Small intestine (tissue), 16 donors: ENCODE results near the gene COL21A1. TPM values are rescaled to one million over a fixed set of nuclear protein-coding genes. Genes with fewer than 3 reads are reported as not detected.

Experiments used
- DNase-seq, 2 donors: peaks; one replicate each; pipeline versions ENCODE4 v3.0.0 to v3.0.0-alpha.2; 2013
- FAIRE-seq: peaks from 2 replicates; lab custom pipeline; 2012; peaks lifted over from hg19 to GRCh38; lab: Jason Lieb, UNC
- H3K27ac ChIP-seq, 3 donors: one replicate each; pipeline ENCODE4 v1.5.1; 2013; ENCODE audit warnings: low read length in 2 of 3, mild to moderate bottlenecking in 2 of 3, control low read depth in 1 of 3, inconsistent platforms in 1 of 3, low read depth in 1 of 3, moderate library complexity in 1 of 3
- H3K27me3 ChIP-seq, 3 donors: one replicate each; pipeline ENCODE4 v1.6.1; 2013; ENCODE audit warnings: low read length in 3 of 3, inconsistent platforms in 1 of 3; ENCODE audit not compliant: control insufficient read depth in 3 of 3, insufficient read depth in 3 of 3
- H3K36me3 ChIP-seq, 3 donors: one replicate each; pipeline ENCODE4 v1.6.1; 2013; ENCODE audit warnings: low read length in 3 of 3, inconsistent platforms in 1 of 3, low read depth in 1 of 3, mild to moderate bottlenecking in 1 of 3, moderate library complexity in 1 of 3; ENCODE audit not compliant: control insufficient read depth in 3 of 3, insufficient read depth in 2 of 3
- H3K4me1 ChIP-seq, 3 donors: one replicate each; pipeline ENCODE4 v1.6.1; 2013; ENCODE audit warnings: low read length in 2 of 3, inconsistent platforms in 1 of 3, low read depth in 1 of 3, mild to moderate bottlenecking in 1 of 3, moderate library complexity in 1 of 3; ENCODE audit not compliant: control insufficient read depth in 3 of 3, insufficient read depth in 2 of 3
- H3K4me3 ChIP-seq, 3 donors: one replicate each; pipeline ENCODE4 v1.5.1; 2013; ENCODE audit warnings: low read length in 3 of 3, control low read depth in 1 of 3, inconsistent platforms in 1 of 3, low read depth in 1 of 3, mild to moderate bottlenecking in 1 of 3, moderate library complexity in 1 of 3
- H3K9me3 ChIP-seq, 2 donors: one replicate each; pipeline ENCODE4 v1.6.1; 2013; ENCODE audit warnings: low read depth in 1 of 2, low read length in 1 of 2; ENCODE audit not compliant: control insufficient read depth in 2 of 2, insufficient read depth in 1 of 2
- WGBS, 3 donors: extraction: QIAGEN DNeasy Blood & Tissue Kit; methylation state at CpG; one replicate each; pipeline ENCODE4 v1.1.7; 2013; 5-methylcytosine and 5-hydroxymethylcytosine counted together
- long read RNA-seq, 10 donors: transcript quantifications; one replicate each; lab custom pipeline, GENCODE V29; 2026
- polyA plus RNA-seq, 4 donors: library from polyadenylated mRNA; stranded (reverse) in 3 of 4; unstranded in 1 of 4; fragments of 200-250 nt in 3 of 4; fragments of 120-200 nt in 1 of 4; gene quantifications; one replicate each; pipeline versions ENCODE4 v1.2.1 to v1.2.3, GENCODE V29; 2013
- donor health status: healthy with polysubstance abuse.
- donor health status: control.
- donor health status: control.
- donor health status: Bipolar disorder and iron deficiency.
- donor health status: healthy.

Gene COL21A1
- 1 to 10 TPM in 1 of 4 donors, under 1 TPM in 1, not detected in 2; 0.84 to 8.1 TPM for polyA plus RNA-seq
- long read RNA-seq, donor 1 = 0 reads
- long read RNA-seq, donor 2 = 0 reads
- long read RNA-seq, donor 3 = 0 reads
- long read RNA-seq, donor 4 = 0 reads
- long read RNA-seq, donor 5, partial matches to known transcripts = 0 of 1 reads
- long read RNA-seq, donor 5, other reads (novel, unspliced or antisense) = 0 of 1 reads
- long read RNA-seq, donor 6 = 0 reads
- long read RNA-seq, donor 7, transcript COL21A1-209 (3 exons, 1,413 nt) = major isoform, 10 of 509 reads
- long read RNA-seq, donor 7, partial matches to known transcripts = 466 of 509 reads
- long read RNA-seq, donor 7, other reads (novel, unspliced or antisense) = 32 of 509 reads
- long read RNA-seq, donor 8, partial matches to known transcripts = 0 of 1 reads
- long read RNA-seq, donor 8, other reads (novel, unspliced or antisense) = 0 of 1 reads
- long read RNA-seq, donor 9 = 0 reads
- long read RNA-seq, donor 10, partial matches to known transcripts = 0 of 1 reads
- long read RNA-seq, donor 10, other reads (novel, unspliced or antisense) = 0 of 1 reads

GRCh38 chr6:56246881-56247653, at the start of gene COL21A1:
Gene COL21A1 (minus strand): TSS chr6:56247580. CDS start chr6:56182618, 64,962 bp downstream.
- no peaks in the 10 kb centered on the region for H3K36me3 ChIP-seq
- no peak within 1 kb of the TSS for H3K27ac ChIP-seq
- H3K27me3 ChIP-seq = peaks cover 0 to 15% (median 4%) of the 10 kb centered on the region in 3 donors
- peak within 1 kb of the TSS in 1 of 3 donors; percentile 44 for H3K4me3 ChIP-seq
- H3K9me3 ChIP-seq = no peaks in the 10 kb centered on the region
- no peak for FAIRE-seq
- DNase-seq = peak in 1 of 2 donors; percentile 26
- WGBS, 3 donors = 2 to 7% (median 5%) methylated on average over 35 to 36 of the region's 36 CpGs
- H3K4me1 ChIP-seq = no peaks in the 10 kb centered on the region

GRCh38 chr6:56293781-56294180, 46.4 kb upstream of the COL21A1 start:
- no peak for FAIRE-seq
- WGBS, 3 donors = 43 to 76% (median 51%) methylated on average over 3 of the region's 3 CpGs
- H3K27ac ChIP-seq = no peak overlapping the region
- no peak for DNase-seq
- H3K36me3 ChIP-seq = no peaks in the 10 kb centered on the region
- H3K9me3 ChIP-seq = no peaks in the 10 kb centered on the region
- H3K4me3 ChIP-seq = no peak overlapping the region
- no peaks in the 10 kb centered on the region for H3K4me1 ChIP-seq
- H3K27me3 ChIP-seq = no peaks in the 10 kb centered on the region

- Histone ChIP-seq H3K4me3 (no peak overlapping the region), H3K4me1 (no peaks in the 10 kb centered on the region), H3K27me3 (no peaks in the 10 kb centered on the region), H3K27ac (no peak overlapping the region), H3K36me3 (no peaks in the 10 kb centered on the region), H3K9me3 (no peaks in the 10 kb centered on the region)
- FAIRE-seq = no peak
- DNase-seq = peak; percentile 43 to 57
- WGBS, 3 donors = 71 to 79% (median 78%) methylated on average over 1 of the region's 1 CpG
Observed at GRCh38 chr6:56292505-56293181, 45.3 kb upstream of the COL21A1 start.

GRCh38 chr6:56291302-56291917, 44.0 kb upstream of the COL21A1 start:
- Histone ChIP-seq H3K9me3 (no peaks in the 10 kb centered on the region), H3K36me3 (no peaks in the 10 kb centered on the region), H3K4me1 (no peaks in the 10 kb centered on the region), H3K27ac (no peak overlapping the region), H3K27me3 (no peaks in the 10 kb centered on the region), H3K4me3 (no peak overlapping the region)
- 62 to 68% (median 65%) methylated on average over 7 of the region's 7 CpGs for WGBS, 3 donors
- no peak for DNase-seq
- no peak for FAIRE-seq

- H3K36me3 ChIP-seq = no peaks in the 10 kb centered on the region
- FAIRE-seq (no peak), DNase-seq (no peak)
- no peaks in the 10 kb centered on the region for H3K9me3 ChIP-seq
- H3K27me3 ChIP-seq = no peaks in the 10 kb centered on the region
- no peak overlapping the region for H3K27ac ChIP-seq
- no peak overlapping the region for H3K4me3 ChIP-seq
- H3K4me1 ChIP-seq = no peaks in the 10 kb centered on the region
- WGBS, 3 donors = 76 to 88% (median 83%) methylated on average over 6 of the region's 6 CpGs
Observed at GRCh38 chr6:56289721-56290120, 42.3 kb upstream of the COL21A1 start.

GRCh38 chr6:56288347-56288746, 41.0 kb upstream of the COL21A1 start:
- WGBS, 3 donors = 27 to 67% (median 39%) methylated on average over 2 of the region's 2 CpGs
- no peaks in the 10 kb centered on the region for H3K27me3 ChIP-seq
- H3K36me3 ChIP-seq = no peaks in the 10 kb centered on the region
- no peaks in the 10 kb centered on the region for H3K4me1 ChIP-seq
- FAIRE-seq = no peak
- no peak for DNase-seq
- H3K9me3 ChIP-seq = no peaks in the 10 kb centered on the region
- H3K4me3 ChIP-seq = no peak overlapping the region
- H3K27ac ChIP-seq = no peak overlapping the region

GRCh38 chr6:56282391-56282790, 35.0 kb upstream of the COL21A1 start:
- Histone ChIP-seq H3K9me3 (no peaks in the 10 kb centered on the region), H3K4me3 (no peak overlapping the region), H3K27ac (no peak overlapping the region), H3K27me3 (no peaks in the 10 kb centered on the region), H3K4me1 (peaks cover 0 to 6% (median 0%) of the 10 kb centered on the region in 3 donors), H3K36me3 (no peaks in the 10 kb centered on the region)
- FAIRE-seq (no peak), DNase-seq (no peak)

GRCh38 chr6:56280126-56280525, 32.7 kb upstream of the COL21A1 start:
- Histone ChIP-seq H3K9me3 (no peaks in the 10 kb centered on the region), H3K27ac (no peak overlapping the region), H3K4me3 (no peak overlapping the region), H3K36me3 (no peaks in the 10 kb centered on the region), H3K27me3 (no peaks in the 10 kb centered on the region), H3K4me1 (peaks cover 0 to 6% (median 0%) of the 10 kb centered on the region in 3 donors)
- FAIRE-seq (no peak), DNase-seq (no peak)
- 62 to 73% (median 63%) methylated on average over 3 of the region's 3 CpGs for WGBS, 3 donors
